NB4 (cell line): ENCODE data around the gene SLC9A8.

Experiments used
- DNase-seq: peaks from one replicate; pipeline ENCODE4 v3.0.0; 2010; ENCODE audit warnings: low read depth
- H3K4me3 ChIP-seq: one replicate; pipeline ENCODE4 v1.5.1; 2011; ENCODE audit warnings: mild to moderate bottlenecking, low read depth, low read length, moderate library complexity
- MYC ChIP-seq: IDR thresholded peaks from 2 replicates; pipeline ENCODE4 v1.6.1; 2011; ENCODE audit warnings: low read depth, low read length
- POLR2A ChIP-seq: IDR thresholded peaks from 2 replicates; pipeline ENCODE4 v1.6.1; 2011; ENCODE audit warnings: mild to moderate bottlenecking; ENCODE audit not compliant: insufficient read length; ENCODE audit errors: extremely low read depth
- TF ChIP-seq, protein P1 (sequence below): IDR thresholded peaks from one replicate; pipeline ENCODE4 v1.5.1; 2012; ENCODE audit warnings: low read depth, low read length
- TF ChIP-seq, protein P2 (sequence below): IDR thresholded peaks from 2 replicates; pipeline ENCODE4 v1.6.1; 2011; ENCODE audit warnings: low read depth, low read length

The SLC9A8 gene

DNA sequence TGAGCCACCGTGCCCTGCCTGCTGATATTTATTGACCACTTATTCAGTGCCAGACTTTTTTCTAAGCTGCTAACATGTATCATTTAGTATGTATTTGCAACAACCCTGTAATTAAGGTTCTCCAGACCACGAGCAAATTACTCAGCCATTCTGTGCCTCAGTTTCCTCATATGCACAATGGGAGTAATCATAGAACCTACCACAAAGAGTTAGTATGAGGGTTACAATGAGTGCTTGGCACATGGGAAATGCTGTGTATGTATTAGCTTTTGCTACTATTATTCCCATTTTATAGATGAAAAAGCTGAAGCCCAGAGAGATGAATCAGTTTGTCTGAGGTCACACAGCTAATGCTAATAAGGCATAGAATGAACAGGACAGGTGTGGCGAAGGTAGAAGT is 20.0 kb upstream of the SLC9A8 start:
- no peak for TF ChIP-seq POLR2A
- TF ChIP-seq, protein P1, sequence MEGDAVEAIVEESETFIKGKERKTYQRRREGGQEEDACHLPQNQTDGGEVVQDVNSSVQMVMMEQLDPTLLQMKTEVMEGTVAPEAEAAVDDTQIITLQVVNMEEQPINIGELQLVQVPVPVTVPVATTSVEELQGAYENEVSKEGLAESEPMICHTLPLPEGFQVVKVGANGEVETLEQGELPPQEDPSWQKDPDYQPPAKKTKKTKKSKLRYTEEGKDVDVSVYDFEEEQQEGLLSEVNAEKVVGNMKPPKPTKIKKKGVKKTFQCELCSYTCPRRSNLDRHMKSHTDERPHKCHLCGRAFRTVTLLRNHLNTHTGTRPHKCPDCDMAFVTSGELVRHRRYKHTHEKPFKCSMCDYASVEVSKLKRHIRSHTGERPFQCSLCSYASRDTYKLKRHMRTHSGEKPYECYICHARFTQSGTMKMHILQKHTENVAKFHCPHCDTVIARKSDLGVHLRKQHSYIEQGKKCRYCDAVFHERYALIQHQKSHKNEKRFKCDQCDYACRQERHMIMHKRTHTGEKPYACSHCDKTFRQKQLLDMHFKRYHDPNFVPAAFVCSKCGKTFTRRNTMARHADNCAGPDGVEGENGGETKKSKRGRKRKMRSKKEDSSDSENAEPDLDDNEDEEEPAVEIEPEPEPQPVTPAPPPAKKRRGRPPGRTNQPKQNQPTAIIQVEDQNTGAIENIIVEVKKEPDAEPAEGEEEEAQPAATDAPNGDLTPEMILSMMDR, result no peak
- no peak for DNase-seq
- H3K4me3 ChIP-seq, result no peak overlapping the region

DNA sequence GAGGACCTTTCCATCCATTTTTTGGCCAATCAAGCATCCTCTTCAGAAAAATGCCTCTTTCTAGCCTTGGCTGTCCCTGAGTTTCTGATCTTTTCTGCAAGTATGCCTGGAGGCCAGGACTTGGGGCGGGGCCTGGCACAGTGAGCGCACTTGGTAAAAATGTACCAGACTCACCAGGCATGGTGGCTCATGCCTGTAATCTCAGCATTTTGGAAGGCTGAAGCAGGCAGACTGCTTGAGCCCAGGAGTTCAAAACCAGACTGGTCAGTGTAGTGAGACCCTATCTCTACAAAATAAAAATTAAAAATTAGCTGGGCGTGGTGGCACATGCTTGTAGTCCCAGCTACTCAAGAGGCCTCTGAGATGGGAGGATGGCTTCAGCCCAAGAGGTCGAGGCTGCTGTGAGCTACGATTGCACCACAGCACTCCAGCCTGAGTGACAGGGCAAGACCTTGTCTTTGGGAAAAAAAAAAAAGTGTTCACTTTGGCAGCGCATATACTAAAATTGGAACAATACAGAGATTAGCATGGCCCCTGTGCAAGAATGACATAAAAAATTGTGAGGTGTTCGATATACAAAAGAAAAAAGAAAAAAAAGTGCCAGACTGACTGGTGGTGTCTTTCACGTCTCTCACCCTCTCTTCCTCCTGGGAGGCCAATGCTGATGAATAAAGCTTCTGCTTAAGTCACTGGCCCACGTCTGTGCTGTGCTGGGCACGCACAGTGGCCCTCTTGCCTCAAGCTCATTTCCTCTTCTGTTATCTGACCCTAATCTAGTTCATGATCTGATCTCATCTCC is 18.1 kb upstream of the SLC9A8 start:
- TF ChIP-seq MYC (peak; percentile 73), POLR2A (no peak)
- TF ChIP-seq, protein P1, result no peak
- TF ChIP-seq, protein P2, sequence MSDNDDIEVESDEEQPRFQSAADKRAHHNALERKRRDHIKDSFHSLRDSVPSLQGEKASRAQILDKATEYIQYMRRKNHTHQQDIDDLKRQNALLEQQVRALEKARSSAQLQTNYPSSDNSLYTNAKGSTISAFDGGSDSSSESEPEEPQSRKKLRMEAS, result peak; percentile 68
- H3K4me3 ChIP-seq, result no peak overlapping the region
- DNase-seq, result peak; percentile 95

DNA sequence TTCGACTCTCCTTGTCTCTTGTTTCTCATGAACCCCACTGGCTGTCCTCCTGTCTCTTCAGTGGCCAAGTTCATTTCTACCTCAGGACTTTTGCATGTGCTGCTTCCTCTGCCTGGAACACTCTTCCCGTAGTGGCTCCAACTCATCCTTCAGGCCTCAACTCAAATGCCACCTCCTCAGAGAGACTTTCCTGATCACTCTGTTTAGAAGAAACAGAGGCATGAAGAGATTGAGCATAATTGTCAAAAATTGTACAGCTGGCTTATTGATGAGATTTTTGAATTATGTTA is 17.5 kb upstream of the SLC9A8 start:
- DNase-seq, result no peak
- TF ChIP-seq, protein P2, result no peak
- TF ChIP-seq, protein P1, result no peak
- TF ChIP-seq POLR2A (no peak), MYC (no peak)
- no peak overlapping the region for H3K4me3 ChIP-seq

DNA sequence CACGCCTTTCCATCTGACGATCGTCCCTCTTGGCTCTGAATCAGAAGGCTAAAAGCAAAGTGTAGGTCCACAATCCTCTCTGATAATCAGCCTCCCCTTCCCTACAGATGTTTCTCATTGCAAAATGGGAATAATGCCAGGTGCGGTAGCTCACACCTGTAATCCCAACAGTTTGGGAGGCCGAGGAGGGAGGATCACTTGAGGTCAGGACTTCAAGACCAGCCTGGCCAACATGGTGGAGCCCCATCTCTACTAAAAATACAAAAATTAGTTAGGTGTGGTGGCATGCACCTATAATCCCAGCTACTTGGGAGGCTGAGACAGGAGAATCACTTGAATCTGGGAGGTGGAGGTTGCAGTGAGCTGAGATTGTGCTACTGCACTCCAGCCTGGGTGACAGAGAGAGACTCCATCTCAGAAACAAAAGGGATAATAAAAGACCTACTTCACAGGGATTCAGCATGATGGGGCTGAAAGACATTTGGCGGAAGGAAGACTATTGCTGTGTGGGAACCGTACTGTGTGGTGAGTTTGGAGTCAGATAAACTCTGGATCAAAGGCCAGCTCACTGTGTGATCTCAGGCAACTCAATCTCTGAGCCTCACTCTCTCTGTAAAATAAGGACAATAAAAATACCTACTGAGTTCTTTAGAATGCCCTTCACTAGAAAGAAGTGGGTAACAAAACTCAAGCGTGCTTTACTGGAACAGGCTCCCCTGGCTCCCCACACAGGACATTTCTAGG is 15.9 kb upstream of the SLC9A8 start:
- TF ChIP-seq, protein P1, result no peak
- no peak for TF ChIP-seq POLR2A
- TF ChIP-seq MYC, result no peak
- TF ChIP-seq, protein P2, result no peak
- no peak for DNase-seq
- no peak overlapping the region for H3K4me3 ChIP-seq

DNA sequence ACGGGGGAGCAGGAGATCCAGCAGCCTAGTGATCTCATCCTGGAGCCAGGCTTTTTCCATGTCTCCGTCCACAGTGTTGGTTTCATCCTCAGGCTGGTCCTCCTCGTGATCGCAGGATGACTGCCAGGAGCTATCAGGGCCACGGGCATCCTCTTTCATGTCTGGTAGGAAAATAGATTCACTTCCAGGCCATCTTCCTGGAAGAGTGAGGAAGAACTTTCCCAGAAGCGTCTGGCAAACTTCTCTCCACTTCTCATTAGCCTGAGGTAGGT is 15.3 kb upstream of the SLC9A8 start:
- no peak for DNase-seq
- TF ChIP-seq, protein P2, result no peak
- TF ChIP-seq, protein P1, result no peak
- TF ChIP-seq MYC, result no peak
- no peak for TF ChIP-seq POLR2A
- no peak overlapping the region for H3K4me3 ChIP-seq
